GM19025 (cell line): ENCODE measurements around the gene METTL26.
"Not testable (repeated sequence)": the region's sequence is repeated elsewhere in the genome, so short reads cannot be mapped to it uniquely, and the experiment has no call there.

Experiments
- ATAC-seq: cut with Tn5 transposase; IDR thresholded peaks from one replicate; pipeline ENCODE4 v1.9.1; 2021; ENCODE audit warnings: mild to moderate bottlenecking, low read depth, moderate library complexity; ENCODE audit not compliant: unreplicated experiment

METTL26 gene

DNA sequence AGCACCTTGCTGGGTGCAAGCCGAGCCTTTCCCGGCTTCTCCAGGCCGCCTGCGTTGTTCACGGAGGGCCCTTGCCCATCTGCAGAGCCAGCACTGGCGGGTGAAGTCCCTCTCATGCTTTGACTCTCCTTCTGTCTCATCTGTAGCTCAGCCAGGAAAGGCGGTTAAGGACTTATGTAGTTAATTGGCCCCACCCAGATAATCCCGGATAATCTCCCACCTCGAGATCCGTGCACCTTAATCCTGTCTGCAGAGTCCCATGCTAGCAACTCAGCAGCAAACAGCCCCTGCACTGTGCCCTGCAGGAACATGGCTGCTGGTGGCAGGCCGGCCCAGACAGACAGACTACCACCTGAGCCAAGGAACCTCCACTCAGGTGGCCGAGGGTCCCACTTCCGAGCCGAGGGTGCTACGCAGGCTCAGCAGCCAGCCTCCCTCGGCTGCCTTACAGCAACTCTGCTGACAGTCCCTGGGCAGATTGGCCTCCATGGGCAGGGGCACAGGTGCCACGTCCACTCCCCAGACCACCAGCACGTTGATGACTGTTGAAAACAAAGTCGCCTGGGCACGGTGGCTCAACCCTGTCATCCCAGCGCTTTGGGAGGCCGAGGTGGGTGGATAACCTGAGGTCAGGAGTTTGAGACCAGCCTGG, 29.3 kb downstream of the METTL26 start:
- no peak for ATAC-seq

DNA sequence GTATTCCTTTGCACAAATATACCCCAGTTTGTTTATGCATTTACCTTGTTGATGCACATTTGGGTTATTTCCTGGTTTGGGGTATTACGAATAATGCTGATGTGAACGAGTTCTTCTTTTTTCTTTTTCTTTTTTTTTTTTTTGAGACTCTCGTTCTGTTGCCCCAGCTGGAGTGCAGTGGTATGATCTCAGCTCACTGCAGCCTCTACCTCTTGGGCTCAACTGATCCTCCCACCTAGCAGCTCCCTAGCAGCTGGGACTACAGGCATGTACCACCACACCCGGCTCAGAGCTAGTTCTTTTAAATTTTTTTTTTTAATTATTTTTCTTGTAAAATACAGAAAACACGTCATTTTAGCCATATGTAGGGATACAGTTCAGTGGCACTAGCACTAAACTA, 32.2 kb downstream of the METTL26 start:
- ATAC-seq: no peak

DNA sequence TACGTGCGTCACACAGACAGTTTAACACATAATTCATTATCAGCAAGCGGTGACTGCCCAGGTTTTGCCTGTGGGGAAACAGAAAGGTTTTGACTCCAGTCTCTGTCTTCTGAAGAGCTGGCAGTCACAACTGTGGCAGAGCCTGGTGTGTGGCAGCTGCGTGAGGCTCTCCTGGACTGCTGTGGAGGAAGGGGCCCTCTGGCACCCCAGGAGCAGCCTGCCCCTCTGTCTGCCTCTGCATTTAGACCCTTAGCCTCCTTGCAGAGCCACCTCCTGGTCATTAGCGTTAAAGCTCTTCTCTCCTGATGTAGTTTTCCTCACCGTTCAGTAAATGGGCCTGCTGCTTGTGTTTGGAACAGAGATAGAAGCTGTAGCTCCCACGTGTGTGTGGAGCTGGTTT, 35.3 kb downstream of the METTL26 start:
- no peak for ATAC-seq

DNA sequence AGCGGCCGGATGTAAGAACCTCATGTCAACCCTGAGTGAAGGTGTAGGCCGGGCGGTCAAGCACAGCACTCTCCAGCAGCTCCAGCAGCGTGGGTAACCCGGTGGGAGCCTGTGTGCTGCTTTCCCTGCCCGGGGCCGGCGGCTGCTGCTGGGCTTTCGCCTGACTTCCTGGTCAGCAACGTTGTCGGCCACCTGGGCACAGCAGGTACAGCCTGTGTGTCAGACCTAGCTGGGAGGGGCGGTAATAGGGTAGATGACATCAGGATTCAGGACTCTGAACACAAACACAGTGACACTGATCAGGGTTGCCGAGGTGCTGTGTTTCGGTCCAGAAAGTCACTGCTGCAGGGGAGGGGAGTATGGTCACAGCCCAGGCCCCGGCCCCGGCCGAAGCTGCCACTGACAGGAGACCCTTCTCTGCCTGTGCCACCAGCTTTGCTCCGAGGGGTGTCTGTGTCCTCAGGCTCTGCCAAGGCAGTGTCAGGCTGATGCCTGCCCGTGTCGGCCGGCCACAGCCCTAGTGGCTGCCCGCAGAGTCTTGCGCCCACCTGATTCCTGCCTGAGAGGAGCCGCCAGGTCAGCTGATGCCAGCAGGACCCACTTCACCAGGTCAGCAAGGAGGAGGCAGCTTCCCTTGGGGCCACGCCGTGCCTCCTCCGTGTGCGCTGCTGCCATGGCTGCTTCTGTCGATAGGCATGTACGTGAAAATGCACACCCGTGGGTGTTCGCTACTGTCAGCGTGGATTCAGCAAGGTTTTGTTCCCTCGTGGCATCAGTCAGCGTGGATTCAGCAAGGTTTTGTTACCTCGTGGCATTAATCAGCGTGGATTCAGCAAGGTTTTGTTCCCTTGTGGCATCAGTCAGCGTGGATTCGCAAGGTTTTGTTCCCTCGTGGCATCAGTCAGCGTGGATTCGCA, 37.0 kb downstream of the METTL26 start:
- ATAC-seq: no peak

DNA sequence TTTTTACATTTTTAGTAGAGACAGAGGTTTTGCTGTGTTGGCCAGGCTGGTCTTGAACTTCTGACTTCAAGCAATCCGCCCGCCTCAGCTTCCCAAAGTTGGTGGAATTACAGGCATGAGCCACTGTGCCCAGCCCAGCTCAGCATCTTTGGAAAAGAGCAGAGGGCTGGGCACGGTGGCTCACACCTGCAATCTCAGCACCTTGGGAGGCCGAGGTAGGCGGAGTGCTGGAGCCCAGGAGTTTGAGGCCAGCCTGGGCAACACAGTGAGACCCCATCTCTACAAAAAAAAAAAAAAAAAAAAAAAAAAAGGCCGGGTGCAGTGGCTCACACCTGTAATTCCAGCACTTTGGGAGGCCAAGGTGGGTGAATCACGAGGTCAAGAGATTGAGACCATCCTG, 38.5 kb downstream of the METTL26 start:
- not testable (repeated sequence) for ATAC-seq

DNA sequence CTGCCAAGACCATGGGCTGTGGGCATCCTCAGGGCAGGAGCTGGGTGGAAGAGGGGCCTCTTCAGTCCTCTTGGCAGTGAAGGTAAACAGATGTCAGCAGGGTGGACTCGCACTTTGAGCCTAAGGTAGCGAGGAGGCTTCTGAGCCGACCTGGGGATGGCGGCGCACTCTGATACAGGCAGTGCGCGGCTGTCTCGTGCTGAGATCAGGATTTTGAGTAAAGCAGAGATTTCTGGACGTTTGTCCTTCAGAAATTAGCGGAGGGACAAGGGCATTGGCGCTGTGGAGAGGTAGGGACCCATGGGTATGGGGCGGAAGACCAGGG, 39.4 kb downstream of the METTL26 start:
- ATAC-seq: no peak

DNA sequence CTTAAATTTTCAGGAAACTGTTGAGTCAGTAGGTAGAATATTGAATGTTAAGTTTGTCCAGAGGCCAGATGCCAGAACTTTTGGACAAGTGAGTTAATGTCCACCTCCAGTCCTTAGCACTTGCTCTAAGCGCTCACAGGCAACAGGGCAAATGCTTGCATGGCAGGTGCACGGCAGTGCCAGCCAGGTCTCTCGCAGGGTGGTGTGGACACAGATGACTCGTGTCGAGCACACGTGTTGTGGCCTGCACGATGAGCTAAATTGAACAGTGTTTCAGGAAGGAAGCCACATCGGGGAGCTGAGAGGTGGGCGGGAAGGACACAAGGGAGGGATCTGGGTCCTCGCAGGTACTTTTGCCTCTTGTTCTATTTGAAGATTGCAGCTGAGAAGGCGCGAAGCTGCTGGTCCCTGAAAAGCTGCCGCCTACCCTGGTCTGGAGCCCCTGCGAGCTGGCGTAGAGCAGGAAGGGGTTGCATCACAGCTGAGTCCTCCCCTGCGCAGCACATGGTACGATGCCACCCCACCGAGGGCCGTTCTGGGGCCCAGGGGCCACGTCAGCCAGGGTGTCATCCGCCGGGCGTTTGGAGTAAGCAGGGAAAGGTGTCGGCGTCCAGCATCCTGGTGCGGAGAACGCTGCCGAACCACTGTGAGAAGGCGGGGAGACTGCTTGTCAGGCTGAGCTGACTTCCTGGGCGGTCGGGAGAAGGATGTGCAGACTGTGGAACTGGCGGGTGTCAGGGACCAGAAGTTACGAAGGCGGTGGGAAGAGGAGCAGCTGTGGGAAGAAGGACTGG, 40.0 kb downstream of the METTL26 start:
- no peak for ATAC-seq

DNA sequence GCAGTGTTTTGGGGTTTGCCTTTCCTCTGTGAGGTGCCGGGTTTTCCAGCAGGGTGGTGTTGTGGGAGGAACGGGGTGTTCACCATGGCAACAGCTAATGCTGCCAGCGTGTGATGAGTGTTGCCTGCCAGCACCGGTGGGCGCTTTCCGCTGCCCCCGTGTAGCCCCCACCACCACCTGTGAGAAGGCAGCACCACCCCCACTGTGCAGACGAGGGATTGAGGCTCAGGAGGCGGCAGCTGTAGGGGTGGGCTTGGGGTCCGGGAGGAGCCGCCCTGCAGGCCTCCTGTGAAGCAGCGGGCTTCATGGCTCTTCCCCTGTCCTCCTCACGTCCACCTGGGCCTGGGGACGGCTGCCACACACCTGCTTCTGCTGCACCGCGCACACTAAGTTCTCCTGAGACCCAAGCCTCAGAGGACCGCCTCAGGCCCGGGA, 41.0 kb downstream of the METTL26 start:
- ATAC-seq: no peak

DNA sequence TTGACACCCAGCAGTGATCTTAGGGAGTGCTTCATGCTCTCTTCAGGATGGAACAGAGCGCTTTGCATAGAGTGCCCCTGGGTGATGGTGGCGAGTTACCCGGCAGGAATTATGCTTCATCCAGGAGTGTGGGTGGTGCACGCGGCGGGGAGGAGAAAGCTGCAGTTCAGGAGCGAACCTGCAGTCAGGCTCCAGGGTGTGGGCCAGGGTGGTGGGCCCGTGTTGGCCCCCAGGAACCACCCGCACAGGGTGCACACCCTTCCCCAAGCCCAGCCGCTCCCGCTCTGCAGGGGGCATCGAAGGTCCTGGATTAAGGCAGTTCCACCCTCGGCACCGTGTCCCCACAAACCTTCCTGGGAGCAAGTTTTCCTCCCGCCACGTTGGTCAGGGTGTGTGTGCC, 42.3 kb downstream of the METTL26 start:
- no peak for ATAC-seq

DNA sequence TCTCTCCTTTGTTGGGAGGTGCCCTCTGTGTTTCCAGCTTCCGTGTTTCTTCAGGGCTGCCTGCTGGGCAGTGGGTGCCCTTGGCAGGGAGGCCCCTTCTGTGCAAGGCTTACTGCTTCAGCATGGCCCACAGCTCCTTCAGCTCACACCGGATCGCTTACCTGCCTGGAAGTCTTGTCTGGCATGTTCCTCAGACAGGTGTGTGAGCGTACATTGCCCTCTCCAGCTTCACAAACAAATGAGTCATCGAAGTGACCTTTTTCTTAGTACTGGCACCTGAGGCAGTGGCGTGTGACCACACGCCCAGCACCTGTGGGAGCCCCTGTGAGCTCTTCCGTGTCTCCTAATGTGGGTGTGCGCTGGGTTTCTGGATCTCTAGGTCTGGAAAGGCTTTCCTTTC, 42.7 kb downstream of the METTL26 start:
- no peak for ATAC-seq

DNA sequence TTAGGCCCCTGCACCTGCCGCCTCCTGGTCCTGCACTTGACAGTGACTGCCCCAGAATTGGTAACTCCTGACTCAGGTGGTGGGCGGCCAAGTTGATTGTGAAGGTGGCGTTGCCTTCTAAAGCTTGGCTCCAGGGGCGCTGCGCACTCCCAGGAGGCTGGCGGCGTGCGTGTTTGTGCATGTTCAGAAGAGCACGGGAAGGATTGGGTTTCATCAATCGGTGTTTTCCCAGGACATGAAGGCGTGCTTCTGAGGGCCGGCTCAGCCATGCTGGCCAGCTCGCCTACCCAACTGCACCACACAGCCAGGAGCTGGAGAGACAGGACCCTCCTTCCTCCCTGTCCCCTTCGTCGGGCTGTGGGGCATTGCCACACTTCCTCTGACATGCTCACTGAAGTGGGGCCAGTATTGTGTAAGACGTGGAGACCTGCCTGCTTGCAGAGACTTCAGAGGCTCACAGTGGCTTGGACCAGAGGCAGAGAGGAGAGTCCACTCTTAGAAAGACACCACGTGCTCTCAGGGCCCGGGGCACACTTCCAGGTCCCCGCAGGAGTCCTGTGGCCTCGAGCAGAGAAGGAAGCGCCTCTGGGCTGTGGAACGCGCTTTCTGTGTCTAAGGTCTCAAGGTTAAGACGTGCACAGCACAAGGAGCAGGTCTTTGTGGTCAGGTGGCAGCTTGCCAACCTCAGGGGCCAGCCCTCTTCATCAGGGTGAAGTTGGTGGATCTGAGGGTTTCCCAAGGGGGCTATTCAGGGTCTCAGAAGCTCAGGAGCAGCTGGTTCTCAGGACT, 43.4 kb downstream of the METTL26 start:
- no peak for ATAC-seq

DNA sequence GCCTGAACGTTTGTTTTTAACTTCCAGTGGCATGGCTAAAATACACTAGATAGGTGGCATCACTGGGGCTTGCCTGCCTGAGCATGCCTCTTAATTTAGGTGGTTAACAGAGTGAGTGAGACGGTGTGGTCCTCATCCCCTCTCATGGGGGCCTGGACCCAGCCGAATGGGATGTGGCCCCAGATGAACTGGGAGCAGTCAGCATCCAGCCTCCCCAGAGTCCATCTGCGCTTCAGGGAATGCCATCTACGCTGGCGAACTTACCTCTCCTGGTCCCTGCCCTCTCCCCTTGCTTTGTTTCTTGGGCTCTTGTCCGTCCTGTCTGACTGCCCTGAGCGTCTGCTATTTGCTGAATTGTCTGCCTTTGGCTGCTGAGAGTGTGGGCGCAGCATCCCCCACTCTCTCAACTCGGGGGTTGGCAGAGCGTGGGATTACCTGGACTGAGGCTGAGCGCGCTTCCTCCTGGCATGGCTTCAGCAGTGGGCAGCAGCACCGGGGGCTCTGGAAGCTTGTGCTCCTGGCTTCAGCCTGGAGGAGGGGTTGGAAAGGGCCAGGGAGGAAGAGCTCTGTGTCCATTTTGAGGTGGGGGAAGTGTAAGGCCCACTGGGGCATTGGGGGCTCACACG, 44.1 kb downstream of the METTL26 start:
- ATAC-seq: no peak

DNA sequence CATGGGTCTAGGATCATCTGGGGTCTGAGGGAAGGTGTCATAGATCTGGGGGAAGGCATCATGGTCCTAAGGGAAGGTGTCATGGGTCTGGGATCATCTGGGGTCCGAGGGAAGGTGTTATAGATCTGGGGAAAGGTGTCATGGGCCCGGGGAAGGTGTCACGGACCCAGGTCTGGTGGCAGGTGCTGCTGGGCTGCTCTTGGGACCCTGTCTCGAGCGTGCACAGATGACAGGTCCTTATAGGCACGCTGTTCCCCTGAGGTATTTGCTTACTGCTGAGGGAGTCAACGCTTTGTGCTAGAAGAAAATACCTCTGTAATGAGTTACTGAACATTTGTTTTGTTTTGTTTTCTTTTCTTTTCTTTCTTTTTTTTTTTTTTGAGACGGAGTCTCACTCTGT, 44.9 kb downstream of the METTL26 start:
- no peak for ATAC-seq

DNA sequence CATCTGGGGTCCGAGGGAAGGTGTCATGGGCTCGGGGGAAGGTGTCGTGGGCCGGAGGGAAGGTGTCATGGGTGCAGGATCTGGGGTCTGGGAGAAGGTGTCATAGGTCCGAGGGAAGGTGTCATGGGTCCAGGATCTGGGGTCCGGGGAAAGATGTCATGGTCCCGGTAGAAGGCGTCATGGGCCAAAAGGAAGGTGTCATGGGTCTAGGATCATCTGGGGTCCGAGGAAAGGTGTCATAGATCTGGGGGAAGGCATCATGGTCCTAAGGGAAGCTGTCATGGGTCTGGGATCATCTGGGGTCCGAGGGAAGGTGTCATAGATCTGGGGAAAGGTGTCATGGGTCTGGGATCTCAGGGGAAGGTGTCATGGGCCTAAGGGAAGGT, 45.3 kb downstream of the METTL26 start:
- no peak for ATAC-seq

DNA sequence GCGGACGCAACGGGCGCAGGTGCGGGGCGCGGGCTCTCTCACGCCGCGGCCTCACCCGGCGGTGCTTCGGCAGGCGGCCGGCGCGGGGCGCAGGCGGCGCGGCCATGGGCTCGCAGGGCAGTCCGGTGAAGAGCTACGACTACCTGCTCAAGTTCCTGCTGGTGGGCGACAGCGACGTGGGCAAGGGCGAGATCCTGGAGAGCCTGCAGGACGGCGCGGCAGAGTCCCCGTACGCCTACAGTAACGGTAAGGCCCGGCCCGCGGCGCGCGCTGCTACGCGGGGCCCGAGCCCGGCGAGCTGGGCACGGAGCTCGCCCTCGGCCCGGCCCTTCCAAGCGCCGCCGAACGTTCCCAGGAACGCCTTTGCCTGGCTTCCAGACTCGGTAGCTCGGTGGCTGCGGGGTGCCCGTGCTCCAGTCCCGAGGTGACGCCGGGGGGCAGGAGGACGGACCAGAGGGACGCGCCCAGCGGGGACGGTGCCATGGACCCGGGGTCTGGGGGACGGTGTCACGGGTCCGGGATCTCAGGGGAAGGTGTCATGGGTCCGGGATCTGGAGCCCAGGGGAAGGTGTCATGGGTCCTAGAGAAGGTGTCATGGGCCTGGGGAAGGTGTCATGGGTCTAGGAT, 45.8 kb downstream of the METTL26 start:
- no peak for ATAC-seq

DNA sequence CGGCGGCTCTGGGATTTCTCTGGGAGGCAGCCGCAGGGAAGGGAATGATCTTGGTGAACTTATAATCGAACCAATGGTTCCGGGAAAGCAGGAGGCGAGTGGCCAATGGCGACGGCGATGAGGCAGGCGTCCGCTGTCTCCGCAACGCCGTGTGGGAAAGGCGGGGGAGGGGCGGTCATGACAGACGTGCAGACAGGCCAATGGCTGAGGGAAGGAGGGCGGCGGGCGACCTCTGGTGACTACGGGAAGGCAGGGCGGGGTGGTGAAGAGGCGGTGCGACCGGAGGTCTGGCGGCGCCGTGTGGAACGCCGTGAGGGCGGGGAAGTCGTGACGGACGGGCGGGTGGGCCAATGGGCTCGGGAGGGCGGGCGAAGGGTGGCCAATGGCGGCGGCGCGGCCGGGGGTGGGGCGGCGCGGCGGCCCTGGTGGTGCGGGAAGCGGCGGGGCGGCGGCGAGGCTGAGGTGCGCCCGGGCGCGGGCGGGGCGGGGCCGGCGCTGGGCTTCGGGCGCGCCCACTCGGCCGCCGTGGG, 46.4 kb downstream of the METTL26 start, which contains the start of gene RAB40C:
TSS of gene RAB40C (plus strand) at position 409 of the 530 bp plus-strand sequence. CDS start 226 bp downstream, outside the sequence.
- peak; percentile 69 for ATAC-seq

DNA sequence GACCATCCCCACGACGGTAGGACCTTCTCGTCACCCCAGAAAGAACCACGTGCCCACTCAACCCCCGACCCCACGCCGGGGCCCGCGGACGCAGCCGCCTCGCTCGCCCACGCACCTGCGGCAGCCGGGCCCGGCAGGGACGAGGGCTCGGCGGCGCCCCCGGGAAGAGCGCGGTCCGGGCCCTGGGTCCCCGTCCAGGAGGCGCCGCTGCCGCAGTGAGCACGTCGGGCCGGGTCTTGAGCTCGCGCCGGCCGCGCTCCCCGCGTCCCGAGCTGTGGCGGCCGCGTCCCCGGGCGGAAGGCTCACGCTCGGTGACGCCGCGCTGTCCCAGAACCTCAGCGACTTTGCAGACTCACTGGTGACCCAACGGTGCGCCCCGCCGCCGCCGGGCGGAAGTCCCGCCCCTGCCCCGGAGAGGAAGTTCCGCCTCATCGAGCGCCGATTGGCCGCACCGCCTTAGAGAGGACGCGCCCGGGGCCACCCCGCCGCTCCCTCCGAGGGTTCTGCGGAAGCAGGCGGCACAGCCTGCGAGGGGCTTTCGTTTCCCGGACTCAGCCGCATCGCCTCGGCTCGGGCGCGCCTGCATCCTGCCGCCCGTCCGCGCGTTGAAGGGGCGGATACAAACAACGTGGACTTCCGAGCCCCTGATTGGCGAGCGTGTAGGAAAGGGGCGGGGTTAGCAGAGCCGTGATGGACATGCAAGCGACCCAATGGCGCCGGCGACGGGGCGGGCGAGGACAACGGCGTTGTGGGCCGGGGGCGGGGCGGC, 47.0 kb downstream of the METTL26 start:
- peak; percentile 70 for ATAC-seq

DNA sequence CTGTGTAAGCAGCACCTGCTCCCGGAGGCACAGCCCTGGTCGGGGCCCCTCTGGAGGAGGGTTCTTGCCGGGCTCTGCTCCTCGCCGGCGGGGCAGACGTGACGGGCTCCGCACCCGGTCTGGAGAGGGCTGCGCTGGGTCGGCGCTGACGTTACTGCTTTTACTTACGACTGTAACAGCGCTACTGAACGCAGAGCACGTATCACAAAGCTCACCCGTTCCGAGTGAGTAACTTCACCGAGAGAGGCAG, 47.5 kb downstream of the METTL26 start:
- ATAC-seq: peak; percentile 0
